Neural progenitor cell (in vitro differentiated cells): ENCODE data around the gene TMEM256.

ENCODE experiments used
- CTCF ChIP-seq: fragments of 200-600 bp; sonication (generic); IDR thresholded peaks from 2 replicates; pipeline ENCODE4 v1.5.1; 2017; ENCODE audit warnings: antibody characterized with exemption, mild to moderate bottlenecking
- EZH2 ChIP-seq: fragments of 200-600 bp; sonication (generic); IDR thresholded peaks from 2 replicates; pipeline ENCODE4 v1.6.1; 2017; ENCODE audit warnings: antibody characterized with exemption, mild to moderate bottlenecking, moderate library complexity
- EZH2phosphoT487 ChIP-seq: fragments of 200-600 bp; sonication (generic); IDR thresholded peaks from 2 replicates; pipeline ENCODE4 v1.6.1; 2017; ENCODE audit warnings: antibody characterized with exemption

GRCh38 chr17:7393613-7394451 lies 10.1 kb downstream of the TMEM256 start:
- peak; percentile 40 for TF ChIP-seq CTCF
- TF ChIP-seq EZH2phosphoT487, result no peak
- no peak for TF ChIP-seq EZH2
